Left hindlimb (tissue), 1 donor: ENCODE results near the gene WDR90.

Experiments used
- DNase-seq: peaks from one replicate; pipeline ENCODE4 v3.0.0-alpha.2; 2018

Gene WDR90

GRCh38 chr16:648781-649589, at the start of gene WDR90:
Gene WDR90 (plus strand): TSS chr16:649365. CDS start chr16:649417, 52 bp downstream.
- peak; percentile 94 for DNase-seq

- DNase-seq: no peak
Observed at GRCh38 chr16:600781-601180, 48.4 kb upstream of the WDR90 start.

DNA sequence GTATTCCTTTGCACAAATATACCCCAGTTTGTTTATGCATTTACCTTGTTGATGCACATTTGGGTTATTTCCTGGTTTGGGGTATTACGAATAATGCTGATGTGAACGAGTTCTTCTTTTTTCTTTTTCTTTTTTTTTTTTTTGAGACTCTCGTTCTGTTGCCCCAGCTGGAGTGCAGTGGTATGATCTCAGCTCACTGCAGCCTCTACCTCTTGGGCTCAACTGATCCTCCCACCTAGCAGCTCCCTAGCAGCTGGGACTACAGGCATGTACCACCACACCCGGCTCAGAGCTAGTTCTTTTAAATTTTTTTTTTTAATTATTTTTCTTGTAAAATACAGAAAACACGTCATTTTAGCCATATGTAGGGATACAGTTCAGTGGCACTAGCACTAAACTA, 45.2 kb upstream of the WDR90 start:
- no peak for DNase-seq

DNA sequence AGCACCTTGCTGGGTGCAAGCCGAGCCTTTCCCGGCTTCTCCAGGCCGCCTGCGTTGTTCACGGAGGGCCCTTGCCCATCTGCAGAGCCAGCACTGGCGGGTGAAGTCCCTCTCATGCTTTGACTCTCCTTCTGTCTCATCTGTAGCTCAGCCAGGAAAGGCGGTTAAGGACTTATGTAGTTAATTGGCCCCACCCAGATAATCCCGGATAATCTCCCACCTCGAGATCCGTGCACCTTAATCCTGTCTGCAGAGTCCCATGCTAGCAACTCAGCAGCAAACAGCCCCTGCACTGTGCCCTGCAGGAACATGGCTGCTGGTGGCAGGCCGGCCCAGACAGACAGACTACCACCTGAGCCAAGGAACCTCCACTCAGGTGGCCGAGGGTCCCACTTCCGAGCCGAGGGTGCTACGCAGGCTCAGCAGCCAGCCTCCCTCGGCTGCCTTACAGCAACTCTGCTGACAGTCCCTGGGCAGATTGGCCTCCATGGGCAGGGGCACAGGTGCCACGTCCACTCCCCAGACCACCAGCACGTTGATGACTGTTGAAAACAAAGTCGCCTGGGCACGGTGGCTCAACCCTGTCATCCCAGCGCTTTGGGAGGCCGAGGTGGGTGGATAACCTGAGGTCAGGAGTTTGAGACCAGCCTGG, 42.4 kb upstream of the WDR90 start:
- no peak for DNase-seq

DNA sequence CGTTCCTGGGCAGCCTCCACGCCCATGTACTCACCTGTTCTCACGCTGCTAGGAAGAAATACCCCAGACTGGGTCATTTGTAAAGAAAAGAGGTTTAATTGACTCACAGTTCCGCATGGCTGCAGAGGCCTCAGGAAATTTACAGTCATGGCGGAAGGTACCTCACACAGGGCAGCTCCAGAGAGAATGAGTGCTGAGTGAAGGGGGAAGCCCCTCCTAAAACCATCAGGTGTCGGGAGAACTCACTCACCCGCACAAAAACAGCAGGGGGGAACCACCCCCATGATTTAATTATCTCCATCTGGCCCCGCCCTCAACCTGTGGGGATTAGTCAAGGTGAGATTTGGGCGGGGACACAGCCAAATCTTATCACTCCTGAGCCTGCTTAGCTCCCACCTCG, 41.1 kb upstream of the WDR90 start:
- DNase-seq: no peak

- DNase-seq: no peak
Observed at GRCh38 chr16:609316-609715, 39.8 kb upstream of the WDR90 start.

DNA sequence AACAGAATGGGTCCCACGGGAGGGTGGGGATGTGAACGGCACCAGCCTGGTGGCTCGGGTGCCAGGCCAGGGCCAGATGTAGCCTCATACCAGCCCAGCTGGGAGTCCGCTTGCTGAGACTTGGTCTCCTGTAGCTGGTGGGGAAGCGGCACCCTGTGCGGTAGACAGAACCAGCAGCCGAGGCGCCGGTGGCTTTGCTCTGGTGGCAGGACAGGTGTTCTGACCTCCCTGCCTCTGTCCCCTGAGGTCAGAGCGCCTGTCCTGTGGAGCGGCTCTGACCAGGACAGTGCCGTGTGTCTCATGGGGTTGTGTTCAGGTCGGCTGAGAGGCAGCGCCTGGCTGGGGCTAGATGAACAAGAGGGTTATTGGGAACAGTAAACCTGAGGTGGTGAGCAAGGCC, 39.2 kb upstream of the WDR90 start:
- DNase-seq: no peak

DNA sequence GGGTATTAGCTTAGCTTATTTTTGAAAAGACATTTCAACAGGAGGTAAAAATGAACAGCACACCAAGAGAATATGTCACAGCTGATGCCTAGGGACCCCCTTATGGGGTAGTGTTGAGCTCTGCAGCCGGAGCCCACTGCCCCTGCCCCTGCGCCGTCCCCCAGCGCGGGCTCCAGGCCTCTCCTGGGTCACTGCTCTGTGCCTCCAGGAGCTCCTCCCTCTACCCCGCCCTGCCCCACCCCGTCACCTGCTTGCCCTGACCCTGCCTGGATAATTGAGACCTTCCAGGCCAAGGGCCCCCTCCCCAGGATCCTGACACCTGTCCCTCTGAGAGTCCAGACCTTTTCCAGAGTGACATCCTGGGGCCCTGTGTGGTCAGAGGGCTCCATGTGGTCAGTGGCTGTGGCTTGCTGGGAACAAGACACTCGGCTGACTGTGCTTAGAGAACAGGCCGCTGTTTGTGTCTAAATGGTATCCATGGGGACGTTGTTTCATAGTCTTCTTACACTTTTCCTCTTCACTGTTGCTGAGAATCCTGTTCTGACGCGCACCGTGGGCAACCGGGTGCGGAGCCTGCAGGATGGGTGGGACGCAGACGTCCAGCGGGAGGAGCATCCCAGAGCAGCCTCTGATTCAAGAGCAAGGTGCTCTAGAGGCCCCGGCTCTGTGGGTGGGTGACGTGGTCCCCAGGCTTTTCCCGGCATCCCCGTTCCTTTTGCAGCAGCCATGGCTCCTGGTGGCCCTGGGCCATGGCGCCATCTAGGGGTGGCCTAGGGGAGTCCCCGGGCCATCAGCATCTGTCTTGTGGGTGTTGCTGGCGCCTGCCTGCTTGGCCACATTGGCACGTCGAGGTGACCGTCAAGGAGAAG, 38.4 kb upstream of the WDR90 start:
- no peak for DNase-seq

- no peak for DNase-seq
Observed at GRCh38 chr16:615122-615521, 34.0 kb upstream of the WDR90 start.

DNA sequence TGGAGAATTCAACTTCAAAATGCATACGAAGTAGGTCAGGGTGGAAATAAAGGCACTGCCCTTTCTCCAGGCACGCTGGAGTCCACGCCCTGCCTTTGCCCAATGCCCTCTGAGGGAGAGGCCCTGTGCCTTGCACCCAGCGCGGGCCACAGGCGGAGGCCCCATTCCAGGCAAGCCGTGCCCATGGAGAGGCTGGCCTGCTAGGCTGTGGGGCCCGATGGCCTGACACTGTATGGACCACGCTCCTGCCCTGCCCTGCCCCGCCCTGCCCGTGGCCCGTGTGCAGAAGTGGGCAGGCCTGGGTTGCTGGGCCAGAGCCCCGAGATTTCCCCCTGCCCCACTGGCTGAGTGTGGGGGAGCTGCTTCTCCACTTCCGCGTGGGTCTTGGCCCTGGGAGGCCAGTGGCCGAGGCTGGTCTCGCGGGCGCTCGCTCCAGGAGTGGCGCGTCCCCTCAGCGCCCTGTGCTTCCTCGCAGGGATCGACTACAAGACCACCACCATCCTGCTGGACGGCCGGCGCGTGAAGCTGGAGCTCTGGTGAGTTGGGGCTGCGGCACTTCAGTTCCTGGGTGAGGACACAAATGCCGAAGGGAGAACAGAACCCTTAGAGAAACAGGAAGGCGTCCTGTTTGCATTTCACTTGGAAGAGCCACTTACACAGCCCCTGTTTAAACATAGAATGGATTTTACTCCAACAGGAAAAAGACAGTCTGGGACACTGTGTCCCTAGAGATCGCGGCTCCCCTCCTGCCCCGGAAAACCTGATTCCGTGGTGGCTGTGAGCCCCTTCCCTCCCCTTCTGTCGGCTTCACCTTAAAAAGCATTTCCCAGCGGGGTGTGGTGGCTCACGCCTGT, 32.2 kb upstream of the WDR90 start:
- DNase-seq: no peak

DNA sequence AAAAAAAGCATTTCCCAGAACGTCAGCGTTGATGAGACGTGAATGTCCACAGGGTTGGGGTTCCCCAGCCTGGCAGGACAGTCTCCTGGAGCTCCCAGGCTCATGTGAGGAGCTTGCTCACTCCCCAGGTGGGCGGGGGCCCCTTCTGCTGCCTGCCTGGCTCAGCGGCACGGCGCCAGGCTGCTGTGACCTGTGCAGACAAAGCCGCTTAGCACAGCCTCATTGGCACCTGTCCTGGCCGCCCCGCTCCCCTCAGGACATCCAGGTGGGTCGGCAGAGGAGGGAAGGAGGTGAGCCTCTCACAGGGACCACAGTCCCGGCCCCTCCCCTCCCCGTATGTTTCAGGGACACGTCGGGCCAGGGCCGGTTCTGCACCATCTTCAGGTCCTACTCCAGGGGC, 31.3 kb upstream of the WDR90 start:
- no peak for DNase-seq

- DNase-seq: no peak
Observed at GRCh38 chr16:619476-620100, 29.6 kb upstream of the WDR90 start.

GRCh38 chr16:620700-621525, 28.3 kb upstream of the WDR90 start:
- no peak for DNase-seq

DNA sequence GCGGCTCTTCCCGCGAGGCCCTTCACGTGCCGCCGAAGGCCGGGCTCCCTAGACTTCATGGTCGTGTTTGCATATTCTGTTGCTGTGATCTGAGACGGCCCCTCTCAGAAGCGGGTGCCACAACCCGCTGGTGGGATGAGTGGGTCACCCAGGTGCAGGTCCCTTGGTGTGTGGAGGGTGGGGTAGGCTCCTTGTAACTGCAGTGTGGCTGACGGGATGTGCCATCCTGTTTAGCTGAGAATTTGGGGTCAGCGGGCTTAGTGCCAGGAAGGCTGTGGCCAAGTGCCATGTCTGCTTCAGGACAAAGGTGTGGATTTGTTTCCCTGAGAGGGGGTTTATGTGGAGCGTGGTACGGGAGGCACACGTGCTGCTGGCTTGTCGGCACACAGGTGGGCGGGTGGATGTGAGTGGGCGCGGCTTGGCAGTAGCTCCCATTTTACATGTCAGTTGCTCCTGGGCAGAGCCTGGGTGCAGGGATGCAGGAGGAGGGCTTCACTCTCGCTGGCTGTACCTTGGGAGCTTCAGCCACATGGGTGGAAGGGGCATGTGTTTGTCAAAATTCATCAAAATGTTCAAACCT, 27.5 kb upstream of the WDR90 start:
- no peak for DNase-seq

DNA sequence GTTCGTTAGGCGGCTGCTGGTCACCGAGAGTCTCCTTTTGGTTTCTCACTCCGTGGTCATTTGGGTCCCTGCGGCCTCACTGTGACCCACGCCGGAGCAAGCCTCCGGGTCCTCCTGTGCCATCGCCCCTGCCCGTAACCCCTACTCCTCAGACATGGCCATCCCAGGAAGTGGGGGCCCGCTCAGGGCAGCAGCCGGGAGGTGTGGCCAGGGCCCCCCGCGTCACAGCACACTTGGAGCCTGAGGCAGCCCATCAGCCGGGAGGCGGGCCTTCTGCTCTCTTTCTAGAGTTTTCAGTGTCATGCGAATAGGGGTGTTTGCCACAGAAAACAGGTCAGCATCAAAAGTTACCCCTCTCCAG, 26.3 kb upstream of the WDR90 start:
- no peak for DNase-seq

DNA sequence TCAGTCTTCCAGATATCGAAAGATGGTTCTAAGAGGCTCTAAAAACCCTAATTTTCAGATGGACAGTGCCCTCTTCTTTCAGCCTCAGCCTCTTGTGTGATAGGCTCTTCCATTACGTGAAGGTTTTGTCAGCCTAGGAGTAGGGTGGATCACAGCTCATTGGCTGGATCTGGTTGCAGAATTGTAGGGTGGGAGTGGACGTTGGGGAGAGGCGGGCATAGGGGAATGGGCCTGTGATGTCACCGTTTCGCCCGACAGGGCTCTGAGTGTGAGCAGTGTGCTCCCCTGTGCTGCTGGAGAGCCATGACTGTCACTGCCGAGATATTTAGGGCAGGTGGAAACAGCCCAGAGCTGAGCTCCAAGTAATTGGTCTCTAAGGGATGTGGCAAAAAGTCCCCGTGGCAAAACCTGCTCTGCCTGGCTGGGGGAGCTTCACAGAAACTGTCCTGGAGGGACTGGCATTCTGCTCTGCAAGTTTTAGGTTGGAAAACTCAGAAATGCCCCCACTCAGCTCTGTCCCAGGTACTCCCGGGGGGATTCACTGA, 24.6 kb upstream of the WDR90 start:
- DNase-seq: no peak

GRCh38 chr16:625117-625976, 23.8 kb upstream of the WDR90 start:
- no peak for DNase-seq

DNA sequence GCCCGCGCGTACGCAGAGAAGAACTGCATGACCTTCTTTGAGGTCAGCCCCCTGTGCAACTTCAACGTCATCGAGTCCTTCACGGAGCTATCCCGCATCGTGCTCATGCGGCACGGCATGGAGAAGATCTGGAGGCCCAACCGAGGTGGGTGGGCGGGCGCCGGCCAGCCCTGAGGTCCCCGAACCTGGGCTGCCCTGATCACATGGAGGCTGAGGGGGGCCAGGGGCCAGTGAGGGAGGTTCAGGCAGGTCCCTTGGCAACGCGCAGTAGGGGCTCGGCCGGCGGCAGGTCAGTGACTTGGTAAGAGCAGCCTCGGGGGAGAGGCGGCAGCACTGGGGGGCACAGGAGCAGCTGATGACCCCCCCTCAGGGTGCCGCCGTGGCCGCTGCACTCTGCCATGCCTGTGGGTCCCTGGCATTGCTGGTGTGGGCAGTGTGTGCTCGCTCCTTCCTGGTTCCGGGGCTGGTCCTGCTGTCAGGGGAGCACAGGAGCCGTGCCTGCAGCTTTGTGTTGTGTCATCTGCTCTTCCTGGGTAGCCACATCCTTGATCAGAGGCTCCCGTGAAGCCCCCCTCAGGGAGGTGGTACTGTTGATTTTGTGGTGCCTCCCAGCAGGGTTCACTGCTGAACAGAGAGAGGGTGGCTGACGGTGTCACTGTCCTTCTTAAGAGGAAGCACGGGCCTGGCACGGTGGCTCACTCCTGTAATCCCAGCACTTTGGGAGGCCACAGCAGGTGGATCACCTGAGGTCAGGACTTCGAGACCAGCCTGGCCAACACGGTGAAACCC, 23.0 kb upstream of the WDR90 start:
- DNase-seq: no peak
